Body of pancreas (tissue), 4 donors: ENCODE measurements around the gene GNB1. TPM values are rescaled to one million over a fixed set of nuclear protein-coding genes. Genes with fewer than 3 reads are reported as not detected.

Experiments used
- ATAC-seq: fragments of 150-250 bp; one replicate; pipeline ENCODE4 v1.9.1; 2016
- DNase-seq, 4 donors: peaks; one replicate each; pipeline ENCODE4 v3.0.0-alpha.2; 2019
- H3K27ac ChIP-seq, 4 donors: fragments of 200-600 bp; sonication (generic); 1 replicate in 3 of 4; 2 replicates in 1 of 4; pipeline versions ENCODE4 v1.5.1 to v1.6.1; 2016 to 2019; ENCODE audit warnings: mild to moderate bottlenecking in 1 of 4, mixed read lengths in 1 of 4, moderate library complexity in 1 of 4
- H3K27me3 ChIP-seq, 2 donors: fragments of 200-600 bp; sonication (generic); one replicate each; pipeline ENCODE4 v1.6.0; 2016; ENCODE audit warnings: mild to moderate bottlenecking in 1 of 2
- H3K36me3 ChIP-seq, 2 donors: fragments of 200-600 bp; sonication (generic); replicated peaks in 1 of 2; 2 replicates each; pipeline ENCODE4 v1.5.1; 2016; ENCODE audit warnings: low read depth in 2 of 2; ENCODE audit not compliant: insufficient read depth in 1 of 2
- H3K4me1 ChIP-seq: fragments of 200-600 bp; sonication (generic); one replicate; pipeline ENCODE4 v1.6.0; 2016
- H3K4me3 ChIP-seq, 2 donors: fragments of 200-600 bp; sonication (generic); 1 replicate in 1 of 2; 2 replicates in 1 of 2; pipeline ENCODE4 v1.5.1; 2016 to 2019
- H3K9me3 ChIP-seq, 3 donors: fragments of 200-600 bp; sonication (generic); 1 replicate in 2 of 3; 2 replicates in 1 of 3; pipeline ENCODE4 v1.5.1; 2016
- POLR2A ChIP-seq, 3 donors: fragments of 450-650 bp; IDR thresholded peaks; one replicate each; pipeline ENCODE4 v1.6.1; 2016; ENCODE audit warnings: antibody characterized with exemption in 3 of 3, mild to moderate bottlenecking in 2 of 3
- WGBS, 2 donors: methylation state at CpG; one replicate each; pipeline ENCODE4 v1.1.5; 2017; 5-methylcytosine and 5-hydroxymethylcytosine counted together
- intact Hi-C: fragments of 100-400 bp; cut with DNase I; formaldehyde crosslinking; loops from one replicate; pipeline ENCODE4 v1.15.1; 2023
- total RNA-seq, 2 donors: library from RNA; depleted of rRNA; stranded (reverse); fragments of >200 nt; gene quantifications; one replicate each; pipeline ENCODE4 v1.1.0, GENCODE V29; 2016
- TF ChIP-seq, protein P1 (sequence below), 7 experiments: fragments of 450-650 bp in 4 of 7; fragments of 200-600 bp in 3 of 7; sonication (generic) in 3 of 7; IDR thresholded peaks; one replicate each; pipeline ENCODE4 v1.5.1; 2016 to 2019; ENCODE audit warnings: antibody characterized with exemption in 7 of 7

Gene GNB1
- total RNA-seq, 2 donors from 2014 or later = 71.3 to 79.1 TPM

DNA sequence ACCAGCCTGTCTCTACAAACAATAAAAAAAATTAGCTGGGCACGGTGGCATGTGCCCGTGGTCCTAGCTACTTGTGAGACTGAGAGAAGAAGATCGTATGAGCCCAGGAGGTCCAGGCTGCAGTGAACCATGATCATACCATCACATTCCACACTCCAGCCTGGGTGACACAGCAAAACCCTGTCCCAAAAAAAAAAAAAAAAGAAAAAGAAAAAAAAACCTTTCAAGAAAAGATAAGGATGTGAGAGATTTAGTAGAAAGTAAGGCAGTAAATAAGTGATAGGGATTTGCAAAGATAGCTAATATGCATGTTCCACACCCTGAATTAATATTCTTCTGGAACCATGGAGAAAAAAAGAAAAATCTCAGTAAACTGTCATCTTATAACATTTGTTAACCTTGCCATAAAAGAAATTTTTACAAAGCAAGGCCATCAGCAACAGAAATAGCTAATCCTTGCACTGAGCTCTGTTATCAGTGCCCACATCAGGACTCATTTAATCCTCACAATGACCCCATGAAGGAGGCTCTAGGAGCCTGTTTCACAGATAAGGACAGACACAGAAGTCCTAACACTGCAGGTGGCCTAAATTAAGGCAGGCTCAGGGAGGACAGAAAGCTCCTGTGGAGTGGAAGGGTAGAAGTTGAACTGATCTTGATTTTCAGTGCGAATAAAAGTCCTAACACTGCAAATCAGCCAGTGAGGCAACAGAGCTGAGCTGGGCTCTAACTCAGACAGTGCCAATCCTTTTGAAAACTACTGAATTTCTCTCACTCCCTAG is 7.6 kb downstream of the GNB1 start:
- H3K4me1 ChIP-seq = peaks cover 65% of the 10 kb centered on the region

DNA sequence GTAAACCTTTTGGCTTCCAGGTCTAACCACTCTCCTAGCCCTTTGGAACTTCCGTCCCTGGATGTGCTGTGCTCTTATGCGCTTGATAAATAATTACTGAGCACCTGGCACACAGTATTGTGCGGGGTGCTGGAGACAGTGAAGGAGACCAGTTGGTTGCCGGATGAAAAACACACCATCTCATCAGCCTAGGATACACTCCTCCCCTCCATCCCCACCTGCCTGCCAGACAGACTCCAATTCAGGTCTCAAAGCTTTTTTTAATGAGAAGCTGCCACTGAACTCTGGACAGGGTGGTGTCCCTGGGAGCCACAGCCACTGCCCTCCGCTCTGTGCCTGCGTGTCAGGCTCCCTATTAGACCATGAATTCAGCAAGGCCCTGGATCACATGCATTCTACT is 9.2 kb downstream of the GNB1 start:
- DNase-seq = peak in 2 of 4 donors; percentile 13 to 21
- no peak for TF ChIP-seq POLR2A (IDR thresholded peaks at IDR 0.05)
- TF ChIP-seq, protein P1, sequence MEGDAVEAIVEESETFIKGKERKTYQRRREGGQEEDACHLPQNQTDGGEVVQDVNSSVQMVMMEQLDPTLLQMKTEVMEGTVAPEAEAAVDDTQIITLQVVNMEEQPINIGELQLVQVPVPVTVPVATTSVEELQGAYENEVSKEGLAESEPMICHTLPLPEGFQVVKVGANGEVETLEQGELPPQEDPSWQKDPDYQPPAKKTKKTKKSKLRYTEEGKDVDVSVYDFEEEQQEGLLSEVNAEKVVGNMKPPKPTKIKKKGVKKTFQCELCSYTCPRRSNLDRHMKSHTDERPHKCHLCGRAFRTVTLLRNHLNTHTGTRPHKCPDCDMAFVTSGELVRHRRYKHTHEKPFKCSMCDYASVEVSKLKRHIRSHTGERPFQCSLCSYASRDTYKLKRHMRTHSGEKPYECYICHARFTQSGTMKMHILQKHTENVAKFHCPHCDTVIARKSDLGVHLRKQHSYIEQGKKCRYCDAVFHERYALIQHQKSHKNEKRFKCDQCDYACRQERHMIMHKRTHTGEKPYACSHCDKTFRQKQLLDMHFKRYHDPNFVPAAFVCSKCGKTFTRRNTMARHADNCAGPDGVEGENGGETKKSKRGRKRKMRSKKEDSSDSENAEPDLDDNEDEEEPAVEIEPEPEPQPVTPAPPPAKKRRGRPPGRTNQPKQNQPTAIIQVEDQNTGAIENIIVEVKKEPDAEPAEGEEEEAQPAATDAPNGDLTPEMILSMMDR (IDR thresholded peaks at IDR 0.05) = no peak
- no peak overlapping the region for H3K27ac ChIP-seq
- no peak overlapping the region for H3K4me3 ChIP-seq
- H3K9me3 ChIP-seq = no peaks in the 10 kb centered on the region
- H3K36me3 ChIP-seq = no peaks in the 10 kb centered on the region
- ATAC-seq = no peak
- peaks cover 50% of the 10 kb centered on the region for H3K4me1 ChIP-seq
- intact Hi-C loops = loop anchor here (10.0 kb wide), 1 partner anchor 47 kb away; no protein-coding TSS in a partner anchor
- 56 to 73% methylated on average over 6 of the region's 6 CpGs for WGBS, 2 donors
- H3K27me3 ChIP-seq = no peaks in the 10 kb centered on the region

More for the DNA sequence above, 7.6 kb downstream of the GNB1 start:
- H3K27me3 ChIP-seq = no peaks in the 10 kb centered on the region
- intact Hi-C loops = loop anchor here (10.0 kb wide), 1 partner anchor 48 kb away; no protein-coding TSS in a partner anchor
- no peak for DNase-seq
- H3K9me3 ChIP-seq = no peaks in the 10 kb centered on the region
- H3K36me3 ChIP-seq = no peaks in the 10 kb centered on the region
- ATAC-seq = no peak
- H3K4me3 ChIP-seq = no peak overlapping the region
- WGBS, 2 donors = 54 to 55% methylated on average over 4 of the region's 4 CpGs
- TF ChIP-seq, protein P1 (IDR thresholded peaks at IDR 0.05) = no peak
- TF ChIP-seq POLR2A (IDR thresholded peaks at IDR 0.05) = no peak
- peak overlapping the region in 2 of 4 donors; percentile 7 to 44 for H3K27ac ChIP-seq

DNA sequence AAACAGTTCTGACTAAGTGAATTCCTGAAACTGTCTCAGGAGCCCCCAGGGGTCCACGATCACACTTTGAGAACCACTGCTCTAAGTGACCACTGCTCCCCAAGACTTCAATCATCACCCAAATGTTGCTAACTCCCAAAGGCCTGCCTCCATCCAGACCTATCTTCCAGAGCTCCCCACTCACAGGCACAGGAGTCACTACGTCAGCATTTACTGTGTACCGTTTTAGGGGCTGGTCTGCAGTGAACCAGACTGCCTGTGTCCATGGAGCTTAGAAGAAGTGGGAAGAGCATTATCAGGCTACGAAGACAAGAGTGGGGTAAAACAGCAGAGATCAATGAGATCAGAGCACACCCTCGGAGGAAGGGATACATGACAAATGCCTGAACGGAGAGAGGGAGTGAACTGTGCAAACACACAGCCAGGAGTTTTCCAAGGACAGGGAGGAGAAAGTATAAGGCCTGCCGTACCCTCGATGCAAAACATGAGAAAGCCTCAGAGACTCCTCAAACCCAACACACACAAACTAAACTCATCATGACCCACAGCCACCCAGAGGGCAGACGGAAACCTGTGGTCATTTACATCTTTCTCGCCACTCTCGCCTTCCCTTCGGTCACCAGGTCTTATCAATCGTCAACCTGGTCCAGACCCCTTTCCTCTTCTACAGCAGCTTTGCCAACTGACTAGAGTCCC is 10.1 kb downstream of the GNB1 start:
- no peaks in the 10 kb centered on the region for H3K36me3 ChIP-seq
- no peak for ATAC-seq
- no peak overlapping the region for H3K27ac ChIP-seq
- H3K9me3 ChIP-seq = no peaks in the 10 kb centered on the region
- TF ChIP-seq, protein P1 (IDR thresholded peaks at IDR 0.05) = no peak
- no peak for TF ChIP-seq POLR2A (IDR thresholded peaks at IDR 0.05)
- no peak for DNase-seq
- WGBS, 2 donors = 43 to 51% methylated on average over 13 of the region's 13 CpGs
- H3K4me3 ChIP-seq = no peak overlapping the region
- peaks cover 43% of the 10 kb centered on the region for H3K4me1 ChIP-seq
- no peaks in the 10 kb centered on the region for H3K27me3 ChIP-seq
- intact Hi-C loops = loop anchor here (10.0 kb wide), 1 partner anchor 46 kb away; no protein-coding TSS in a partner anchor

DNA sequence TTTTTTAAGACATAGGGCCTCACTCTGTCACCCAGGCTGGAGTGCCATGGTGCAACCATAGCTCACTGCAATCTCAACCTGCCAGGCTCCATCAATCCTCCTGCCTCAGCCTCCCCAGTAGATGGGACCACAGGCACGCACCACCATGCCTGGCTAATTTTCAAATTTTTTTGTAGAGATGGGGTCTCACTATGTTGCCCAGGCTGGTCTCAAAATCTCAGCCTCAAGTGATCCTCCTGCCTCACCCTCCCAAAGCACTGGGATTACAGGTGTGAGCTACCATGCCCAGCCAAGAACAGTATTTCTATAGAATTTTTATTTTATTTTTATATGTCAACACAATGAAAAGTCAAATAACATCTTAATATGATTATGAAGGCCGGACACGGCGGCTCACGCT is 10.9 kb downstream of the GNB1 start:
- H3K36me3 ChIP-seq = no peaks in the 10 kb centered on the region
- WGBS, 2 donors = 92 to 97% methylated on average over 5 of the region's 5 CpGs
- intact Hi-C loops = loop anchor here (10.0 kb wide), 1 partner anchor 45 kb away; no protein-coding TSS in a partner anchor

More for the DNA sequence above, 10.9 kb downstream of the GNB1 start:
- Histone ChIP-seq H3K9me3 (no peaks in the 10 kb centered on the region), H3K4me1 (peaks cover 43% of the 10 kb centered on the region), H3K27ac (no peak overlapping the region), H3K4me3 (no peak overlapping the region), H3K27me3 (no peaks in the 10 kb centered on the region)
- DNase-seq (no peak), ATAC-seq (no peak)
- TF ChIP-seq, protein P1 (IDR thresholded peaks at IDR 0.05) = no peak
- no peak for TF ChIP-seq POLR2A (IDR thresholded peaks at IDR 0.05)
